Measurements from ENCODE around the gene IFNAR1. TPM values are rescaled to one million over a fixed set of nuclear protein-coding genes. Genes with fewer than 3 reads are reported as not detected.

Gene IFNAR1
- total and polyA plus RNA-seq, 9 of the 15 experiments (the other 6 are each of a cell fraction or from before 2014, with no cell fraction given) = 8.6 to 31.8 (median 14.8) TPM

- TF ChIP-seq RREB1 (CRISPR knock-in tag; IDR thresholded peaks at IDR 0.05) (no peak), NELFE (IDR thresholded peaks at IDR 0.05; ENCODE audit: insufficient read depth, insufficient read length) (no peak), ZBTB26 (CRISPR knock-in tag; IDR thresholded peaks at IDR 0.05) (peak; percentile 55; the same call in 1 of the 2 replicates), FOXP1 (CRISPR knock-in tag; IDR thresholded peaks at IDR 0.05) (no peak), LEF1 (IDR thresholded peaks at IDR 0.05) (no peak), TBL1XR1 (IDR thresholded peaks at IDR 0.05; ENCODE audit: low read length in 2 of 2) (no peak), NR2F6 (CRISPR knock-in tag; IDR thresholded peaks at IDR 0.05) (no peak), NR2C2 (CRISPR knock-in tag; IDR thresholded peaks at IDR 0.05) (no peak), NR2C2 (tag; IDR thresholded peaks at IDR 0.05) (peak; percentile 67), HDAC8 (tag; IDR thresholded peaks at IDR 0.05) (no peak), ETS2 (tag; IDR thresholded peaks at IDR 0.05; ENCODE audit: borderline replicate concordance, poor library complexity, severe bottlenecking) (no peak), ZNF124 (CRISPR knock-in tag; IDR thresholded peaks at IDR 0.05) (no peak), CC2D1A (IDR thresholded peaks at IDR 0.05) (no peak), FOXA1 (IDR thresholded peaks at IDR 0.05; ENCODE audit: borderline replicate concordance) (no peak), ZSCAN32 (CRISPR knock-in tag; IDR thresholded peaks at IDR 0.05) (no peak), ZNF143 (CRISPR knock-in tag; IDR thresholded peaks at IDR 0.05) (no peak), PKNOX1 (IDR thresholded peaks at IDR 0.05) (no peak), MTA1 (IDR thresholded peaks at IDR 0.05; ENCODE audit: borderline replicate concordance) (no peak; the same call in 1 of the 2 replicates), DNMT1 (IDR thresholded peaks at IDR 0.05) (no peak), RBBP5 (IDR thresholded peaks at IDR 0.05; ENCODE audit: borderline replicate concordance, insufficient read depth, low read length, poor library complexity, severe bottlenecking) (no peak)
Observed at GRCh38 chr21:33383056-33383888, 58.5 kb downstream of the IFNAR1 start (continued).
